ENCODE results near the gene TTLL11.

The TTLL11 gene

GRCh38 chr9:122116040-122116439, 22.9 kb upstream of the TTLL11 start:
- Histone ChIP-seq H3K4me3 (ENCODE audit: low read length) (no peak overlapping the region), H3K4me1 (ENCODE audit: control insufficient read depth, insufficient read depth, low read length) (no peaks in the 10 kb centered on the region), H3K9me3 (ENCODE audit: control insufficient read depth, low read length) (no peaks in the 10 kb centered on the region), H3K9ac (ENCODE audit: low read length) (no peak overlapping the region), H3K36me3 (ENCODE audit: control insufficient read depth, insufficient read depth, low read length, severe bottlenecking) (no peaks in the 10 kb centered on the region), H3K27me3 (replicated peaks; ENCODE audit: control insufficient read depth, insufficient read depth, low read length) (peaks cover 50% of the 10 kb centered on the region)
- no peak for DNase-seq (ENCODE audit: low read depth)

- Histone ChIP-seq H3K4me3 (ENCODE audit: low read length) (no peak overlapping the region), H3K27me3 (replicated peaks; ENCODE audit: control insufficient read depth, insufficient read depth, low read length) (peaks cover 50% of the 10 kb centered on the region), H3K4me1 (ENCODE audit: control insufficient read depth, insufficient read depth, low read length) (no peaks in the 10 kb centered on the region), H3K36me3 (ENCODE audit: control insufficient read depth, insufficient read depth, low read length, severe bottlenecking) (no peaks in the 10 kb centered on the region), H3K9me3 (ENCODE audit: control insufficient read depth, low read length) (no peaks in the 10 kb centered on the region), H3K9ac (ENCODE audit: low read length) (no peak overlapping the region)
- no peak for DNase-seq (ENCODE audit: low read depth)
Measured at GRCh38 chr9:122115176-122116035, 22.3 kb upstream of the TTLL11 start.

GRCh38 chr9:122113574-122113973, 20.5 kb upstream of the TTLL11 start:
- no peaks in the 10 kb centered on the region for H3K9me3 ChIP-seq (ENCODE audit: control insufficient read depth, low read length)
- no peak for DNase-seq (ENCODE audit: low read depth)
- H3K4me1 ChIP-seq (ENCODE audit: control insufficient read depth, insufficient read depth, low read length), result no peaks in the 10 kb centered on the region
- no peak overlapping the region for H3K4me3 ChIP-seq (ENCODE audit: low read length)
- H3K27me3 ChIP-seq (replicated peaks; ENCODE audit: control insufficient read depth, insufficient read depth, low read length), result peaks cover 50% of the 10 kb centered on the region
- H3K36me3 ChIP-seq (ENCODE audit: control insufficient read depth, insufficient read depth, low read length, severe bottlenecking), result no peaks in the 10 kb centered on the region
- no peak overlapping the region for H3K9ac ChIP-seq (ENCODE audit: low read length)

- peaks cover 50% of the 10 kb centered on the region for H3K27me3 ChIP-seq (replicated peaks; ENCODE audit: control insufficient read depth, insufficient read depth, low read length)
- no peak overlapping the region for H3K4me3 ChIP-seq (ENCODE audit: low read length)
- no peak overlapping the region for H3K9ac ChIP-seq (ENCODE audit: low read length)
- no peaks in the 10 kb centered on the region for H3K4me1 ChIP-seq (ENCODE audit: control insufficient read depth, insufficient read depth, low read length)
- no peak for DNase-seq (ENCODE audit: low read depth)
- H3K36me3 ChIP-seq (ENCODE audit: control insufficient read depth, insufficient read depth, low read length, severe bottlenecking), result no peaks in the 10 kb centered on the region
- H3K9me3 ChIP-seq (ENCODE audit: control insufficient read depth, low read length), result no peaks in the 10 kb centered on the region
Measured at GRCh38 chr9:122112238-122112637, 19.1 kb upstream of the TTLL11 start.

- H3K27me3 ChIP-seq (replicated peaks; ENCODE audit: control insufficient read depth, insufficient read depth, low read length), result peaks cover 44% of the 10 kb centered on the region
- H3K9ac ChIP-seq (ENCODE audit: low read length), result no peak overlapping the region
- no peaks in the 10 kb centered on the region for H3K9me3 ChIP-seq (ENCODE audit: control insufficient read depth, low read length)
- peaks cover 2% of the 10 kb centered on the region for H3K4me1 ChIP-seq (ENCODE audit: control insufficient read depth, insufficient read depth, low read length)
- no peak for DNase-seq (ENCODE audit: low read depth)
- H3K4me3 ChIP-seq (ENCODE audit: low read length), result no peak overlapping the region
- H3K36me3 ChIP-seq (ENCODE audit: control insufficient read depth, insufficient read depth, low read length, severe bottlenecking), result no peaks in the 10 kb centered on the region
Measured at GRCh38 chr9:122111413-122112085, 18.4 kb upstream of the TTLL11 start.

- H3K36me3 ChIP-seq (ENCODE audit: control insufficient read depth, insufficient read depth, low read length, severe bottlenecking), result no peaks in the 10 kb centered on the region
- peaks cover 32% of the 10 kb centered on the region for H3K27me3 ChIP-seq (replicated peaks; ENCODE audit: control insufficient read depth, insufficient read depth, low read length)
- H3K9me3 ChIP-seq (ENCODE audit: control insufficient read depth, low read length), result no peaks in the 10 kb centered on the region
- H3K4me3 ChIP-seq (ENCODE audit: low read length), result no peak overlapping the region
- H3K9ac ChIP-seq (ENCODE audit: low read length), result no peak overlapping the region
- no peak for DNase-seq (ENCODE audit: low read depth)
- H3K4me1 ChIP-seq (ENCODE audit: control insufficient read depth, insufficient read depth, low read length), result peaks cover 4% of the 10 kb centered on the region
Measured at GRCh38 chr9:122110100-122110833, 17.2 kb upstream of the TTLL11 start.

GRCh38 chr9:122109035-122109813, 16.1 kb upstream of the TTLL11 start:
- Histone ChIP-seq H3K4me1 (ENCODE audit: control insufficient read depth, insufficient read depth, low read length) (peaks cover 4% of the 10 kb centered on the region), H3K9ac (ENCODE audit: low read length) (no peak overlapping the region), H3K4me3 (ENCODE audit: low read length) (no peak overlapping the region), H3K9me3 (ENCODE audit: control insufficient read depth, low read length) (peaks cover 2% of the 10 kb centered on the region), H3K27me3 (replicated peaks; ENCODE audit: control insufficient read depth, insufficient read depth, low read length) (peaks cover 23% of the 10 kb centered on the region), H3K36me3 (ENCODE audit: control insufficient read depth, insufficient read depth, low read length, severe bottlenecking) (no peaks in the 10 kb centered on the region)
- DNase-seq (ENCODE audit: low read depth), result no peak

- Histone ChIP-seq H3K36me3 (ENCODE audit: control insufficient read depth, insufficient read depth, low read length, severe bottlenecking) (no peaks in the 10 kb centered on the region), H3K4me3 (ENCODE audit: low read length) (no peak overlapping the region), H3K4me1 (ENCODE audit: control insufficient read depth, insufficient read depth, low read length) (peaks cover 4% of the 10 kb centered on the region), H3K9ac (ENCODE audit: low read length) (no peak overlapping the region), H3K27me3 (replicated peaks; ENCODE audit: control insufficient read depth, insufficient read depth, low read length) (peaks cover 5% of the 10 kb centered on the region), H3K9me3 (ENCODE audit: control insufficient read depth, low read length) (peaks cover 8% of the 10 kb centered on the region)
- DNase-seq (ENCODE audit: low read depth), result no peak
Measured at GRCh38 chr9:122107291-122107805, 14.2 kb upstream of the TTLL11 start.

- peaks cover 8% of the 10 kb centered on the region for H3K9me3 ChIP-seq (ENCODE audit: control insufficient read depth, low read length)
- no peaks in the 10 kb centered on the region for H3K27me3 ChIP-seq (replicated peaks; ENCODE audit: control insufficient read depth, insufficient read depth, low read length)
- no peak for DNase-seq (ENCODE audit: low read depth)
- peaks cover 4% of the 10 kb centered on the region for H3K4me1 ChIP-seq (ENCODE audit: control insufficient read depth, insufficient read depth, low read length)
- H3K36me3 ChIP-seq (ENCODE audit: control insufficient read depth, insufficient read depth, low read length, severe bottlenecking), result no peaks in the 10 kb centered on the region
- no peak overlapping the region for H3K9ac ChIP-seq (ENCODE audit: low read length)
- no peak overlapping the region for H3K4me3 ChIP-seq (ENCODE audit: low read length)
Measured at GRCh38 chr9:122106576-122106975, 13.5 kb upstream of the TTLL11 start.

GRCh38 chr9:122103985-122104384, 10.9 kb upstream of the TTLL11 start:
- no peak for DNase-seq (ENCODE audit: low read depth)
- Histone ChIP-seq H3K4me3 (ENCODE audit: low read length) (no peak overlapping the region), H3K4me1 (ENCODE audit: control insufficient read depth, insufficient read depth, low read length) (peaks cover 4% of the 10 kb centered on the region)

More at GRCh38 chr9:122103985-122104384, 10.9 kb upstream of the TTLL11 start:
- Histone ChIP-seq H3K27me3 (replicated peaks; ENCODE audit: control insufficient read depth, insufficient read depth, low read length) (peaks cover 6% of the 10 kb centered on the region), H3K9me3 (ENCODE audit: control insufficient read depth, low read length) (peaks cover 8% of the 10 kb centered on the region), H3K36me3 (ENCODE audit: control insufficient read depth, insufficient read depth, low read length, severe bottlenecking) (no peaks in the 10 kb centered on the region), H3K9ac (ENCODE audit: low read length) (no peak overlapping the region)
